Mesothelial cell of epicardium (in vitro differentiated cells): Measurements from ENCODE around the gene DGCR2. TPM values are rescaled to one million over a fixed set of nuclear protein-coding genes. Genes with fewer than 3 reads are reported as not detected.
"Not testable (repeated sequence)": the region's sequence is repeated elsewhere in the genome, so short reads cannot be mapped to it uniquely, and the experiment has no call there.

Source experiments
- DNase-seq, 2 experiments: peaks; one replicate each; pipeline ENCODE4 v3.0.0; 2021; ENCODE audit warnings: low spot score in 2 of 2; ENCODE audit not compliant: unreplicated experiment in 2 of 2
- H3K27ac Mint-ChIP-seq: 2 replicates; pipeline ENCODE4 v1.8.0; 2021; ENCODE audit warnings: mixed read lengths
- H3K27me3 Mint-ChIP-seq: 2 replicates; pipeline ENCODE4 v1.8.0; 2021; ENCODE audit warnings: low read depth, mixed read lengths
- H3K36me3 Mint-ChIP-seq: 2 replicates; pipeline ENCODE4 v1.8.0; 2021; ENCODE audit warnings: mixed read lengths
- H3K4me1 Mint-ChIP-seq: 2 replicates; pipeline ENCODE4 v1.8.0; 2021; ENCODE audit warnings: mixed read lengths
- H3K4me3 Mint-ChIP-seq: 2 replicates; pipeline ENCODE4 v1.8.0; 2021; ENCODE audit warnings: mild to moderate bottlenecking, moderate library complexity, mixed read lengths
- H3K9me3 Mint-ChIP-seq: 2 replicates; pipeline ENCODE4 v1.8.0; 2021; ENCODE audit warnings: mixed read lengths
- total RNA-seq: library from RNA; stranded (reverse); gene quantifications from 3 replicates; pipeline ENCODE4 v1.2.1, GENCODE V29; 2021
- TF ChIP-seq, protein P1 (sequence below): fragments of 200-600 bp; sonication (generic); IDR thresholded peaks from one replicate; pipeline ENCODE4 v1.5.0; 2021; ENCODE audit warnings: antibody characterized with exemption; ENCODE audit not compliant: unreplicated experiment

Gene DGCR2
- total RNA-seq, 1 donor from 2014 or later = 78.3 TPM

DNA sequence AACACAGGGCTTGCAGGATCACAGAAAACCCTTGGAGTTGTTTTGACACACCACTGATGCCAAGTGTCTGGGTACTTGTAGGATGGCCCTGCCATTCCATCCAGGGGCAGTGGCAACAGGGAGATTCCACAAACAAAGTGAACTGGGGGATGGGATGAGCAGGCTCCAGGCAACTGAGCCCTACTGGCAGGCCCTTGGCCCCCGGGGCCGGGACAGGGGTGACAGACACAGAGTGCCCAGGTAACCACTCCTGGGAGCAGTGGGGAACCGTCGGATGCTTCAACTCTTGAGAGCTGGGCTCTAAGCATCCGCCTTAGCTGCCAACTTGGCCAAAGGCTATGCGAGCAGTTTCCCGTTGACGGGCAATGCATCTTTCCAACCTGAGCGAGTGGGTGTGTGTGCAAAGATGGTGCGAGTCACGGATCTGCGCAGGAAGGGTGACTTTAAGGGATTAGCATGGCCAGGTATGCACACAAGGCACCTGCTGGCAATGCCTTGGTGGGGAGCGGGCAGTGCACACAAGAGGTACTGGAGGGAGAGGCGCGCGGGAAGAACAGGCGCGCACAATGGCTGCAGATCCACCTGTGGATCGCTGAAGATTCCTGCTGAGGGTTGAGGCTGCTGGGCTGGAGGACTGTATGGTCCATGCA lies 103.1 kb downstream of the DGCR2 start:
- DNase-seq = no peak
- TF ChIP-seq, protein P1, sequence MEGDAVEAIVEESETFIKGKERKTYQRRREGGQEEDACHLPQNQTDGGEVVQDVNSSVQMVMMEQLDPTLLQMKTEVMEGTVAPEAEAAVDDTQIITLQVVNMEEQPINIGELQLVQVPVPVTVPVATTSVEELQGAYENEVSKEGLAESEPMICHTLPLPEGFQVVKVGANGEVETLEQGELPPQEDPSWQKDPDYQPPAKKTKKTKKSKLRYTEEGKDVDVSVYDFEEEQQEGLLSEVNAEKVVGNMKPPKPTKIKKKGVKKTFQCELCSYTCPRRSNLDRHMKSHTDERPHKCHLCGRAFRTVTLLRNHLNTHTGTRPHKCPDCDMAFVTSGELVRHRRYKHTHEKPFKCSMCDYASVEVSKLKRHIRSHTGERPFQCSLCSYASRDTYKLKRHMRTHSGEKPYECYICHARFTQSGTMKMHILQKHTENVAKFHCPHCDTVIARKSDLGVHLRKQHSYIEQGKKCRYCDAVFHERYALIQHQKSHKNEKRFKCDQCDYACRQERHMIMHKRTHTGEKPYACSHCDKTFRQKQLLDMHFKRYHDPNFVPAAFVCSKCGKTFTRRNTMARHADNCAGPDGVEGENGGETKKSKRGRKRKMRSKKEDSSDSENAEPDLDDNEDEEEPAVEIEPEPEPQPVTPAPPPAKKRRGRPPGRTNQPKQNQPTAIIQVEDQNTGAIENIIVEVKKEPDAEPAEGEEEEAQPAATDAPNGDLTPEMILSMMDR = no peak
- Mint-ChIP-seq H3K4me3 (no peak overlapping the region), H3K27ac (no peak overlapping the region), H3K4me1 (no peaks in the 10 kb centered on the region), H3K9me3 (no peaks in the 10 kb centered on the region), H3K27me3 (peaks cover 29% of the 10 kb centered on the region), H3K36me3 (no peaks in the 10 kb centered on the region)

DNA sequence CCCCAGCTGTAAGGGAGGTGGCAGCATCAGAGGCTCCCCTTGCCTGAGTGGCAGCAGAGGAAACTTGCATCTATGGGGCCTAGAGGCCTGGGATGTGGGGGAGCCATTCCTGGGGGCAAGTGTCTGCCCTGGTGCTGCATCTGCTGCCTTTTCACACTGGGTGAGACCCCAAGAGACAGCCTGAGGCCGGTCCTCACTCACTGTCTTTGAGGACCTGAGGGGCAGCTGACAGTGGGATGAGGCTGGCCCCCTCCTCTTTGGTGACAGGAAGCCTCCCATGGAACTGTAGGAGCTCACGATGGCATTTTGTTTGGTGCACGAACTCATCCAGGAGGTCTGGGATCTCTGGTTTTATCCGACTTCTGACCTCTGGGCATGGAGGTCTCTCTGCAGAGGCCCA lies 104.0 kb downstream of the DGCR2 start:
- no peaks in the 10 kb centered on the region for H3K9me3 Mint-ChIP-seq
- H3K27ac Mint-ChIP-seq = no peak overlapping the region
- no peak for DNase-seq
- H3K4me1 Mint-ChIP-seq = no peaks in the 10 kb centered on the region
- H3K27me3 Mint-ChIP-seq = peaks cover 29% of the 10 kb centered on the region
- TF ChIP-seq, protein P1 = no peak
- H3K36me3 Mint-ChIP-seq = no peaks in the 10 kb centered on the region
- no peak overlapping the region for H3K4me3 Mint-ChIP-seq

DNA sequence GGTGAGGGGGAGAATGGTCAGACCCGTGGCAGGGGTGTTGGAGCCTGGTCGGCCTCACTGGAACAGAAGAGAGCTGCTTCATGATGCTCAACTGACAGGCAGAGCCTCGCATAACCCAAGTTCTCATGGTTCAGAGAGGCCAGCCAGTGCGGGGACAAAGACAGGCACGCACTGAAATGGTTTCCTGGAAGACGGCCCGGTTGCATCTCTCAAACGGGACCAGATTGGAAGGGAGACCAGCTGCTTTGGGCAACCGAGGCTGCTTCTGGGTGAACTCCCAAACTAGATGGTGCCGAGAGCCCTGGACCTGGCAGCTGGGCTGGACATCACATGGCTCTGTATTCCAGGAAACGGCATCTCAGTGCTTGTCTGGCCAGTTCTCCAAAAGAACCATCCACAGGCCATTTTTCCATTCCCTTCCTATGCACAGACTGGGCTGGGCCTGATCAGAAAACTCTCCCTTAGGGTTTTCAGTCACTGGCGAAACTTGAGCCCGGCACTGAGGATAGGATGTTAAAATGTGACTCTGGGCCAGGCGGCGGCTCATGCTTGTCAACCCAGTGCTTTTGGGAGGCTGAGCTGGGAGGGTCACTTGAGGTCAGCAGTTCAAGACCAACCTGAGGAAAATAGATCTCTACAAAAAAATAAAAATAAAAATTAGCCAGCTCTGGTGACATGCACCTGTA lies 106.0 kb downstream of the DGCR2 start:
- Mint-ChIP-seq H3K36me3 (no peaks in the 10 kb centered on the region), H3K4me3 (no peak overlapping the region), H3K4me1 (no peaks in the 10 kb centered on the region), H3K9me3 (no peaks in the 10 kb centered on the region), H3K27ac (no peak overlapping the region), H3K27me3 (peaks cover 23% of the 10 kb centered on the region)
- DNase-seq = no peak
- TF ChIP-seq, protein P1 = no peak

DNA sequence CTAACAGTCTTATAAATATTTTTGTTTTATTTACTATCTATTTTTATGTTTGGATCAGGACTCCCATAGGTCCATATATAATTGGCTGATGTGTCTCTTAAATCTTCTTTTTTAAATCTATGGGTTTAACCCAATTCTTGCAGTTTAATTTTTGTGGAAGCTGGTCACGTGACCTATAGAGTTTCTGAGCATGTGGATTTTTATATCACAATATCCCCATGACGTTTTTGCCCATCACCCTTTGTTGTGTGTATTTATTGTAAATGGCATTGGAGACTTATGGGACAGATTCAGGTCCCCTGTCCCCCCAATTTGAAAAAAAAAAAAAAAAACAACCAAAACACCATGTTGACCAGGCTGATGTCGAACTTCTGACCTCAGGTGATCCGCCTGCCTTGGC lies 107.3 kb downstream of the DGCR2 start:
- Mint-ChIP-seq H3K4me1 (no peaks in the 10 kb centered on the region), H3K27ac (no peak overlapping the region), H3K36me3 (no peaks in the 10 kb centered on the region), H3K4me3 (no peak overlapping the region), H3K9me3 (no peaks in the 10 kb centered on the region), H3K27me3 (peaks cover 18% of the 10 kb centered on the region)
- TF ChIP-seq, protein P1 = no peak
- DNase-seq = no peak

DNA sequence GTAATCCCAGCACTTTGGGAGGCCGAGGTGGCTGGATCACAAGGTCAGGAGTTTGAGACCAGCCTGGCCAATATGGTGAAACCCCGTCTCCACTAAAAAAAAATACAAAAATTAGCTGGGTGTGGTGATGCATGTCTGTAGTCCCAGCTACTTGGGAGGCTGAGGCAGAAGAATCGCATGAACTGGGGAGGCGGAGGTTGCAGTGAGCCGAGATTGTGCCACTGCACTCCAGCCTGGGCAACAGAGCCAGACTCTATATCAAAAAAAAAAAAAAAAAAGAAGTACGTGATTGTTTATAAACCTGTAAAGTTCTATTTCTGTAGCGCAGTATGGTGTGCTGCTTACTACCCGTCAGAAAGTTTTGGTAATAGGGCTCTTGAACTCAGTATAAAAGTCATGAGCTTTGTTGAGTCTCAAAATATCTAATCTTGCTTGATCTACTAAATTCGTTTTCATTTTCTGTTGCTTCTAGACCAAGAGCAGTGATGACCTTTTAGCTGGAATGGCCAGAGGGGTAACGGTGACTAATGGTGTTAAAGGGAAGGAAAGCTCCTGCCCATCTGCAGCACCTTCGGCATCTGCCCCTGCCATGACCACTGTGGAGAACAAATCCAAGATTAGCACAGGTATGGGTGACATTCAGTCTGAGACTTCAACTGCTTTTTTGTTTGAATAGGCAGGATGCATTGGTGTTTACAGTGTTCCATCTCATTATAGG lies 108.2 kb downstream of the DGCR2 start:
- not testable (repeated sequence) for DNase-seq, H3K27ac Mint-ChIP-seq

DNA sequence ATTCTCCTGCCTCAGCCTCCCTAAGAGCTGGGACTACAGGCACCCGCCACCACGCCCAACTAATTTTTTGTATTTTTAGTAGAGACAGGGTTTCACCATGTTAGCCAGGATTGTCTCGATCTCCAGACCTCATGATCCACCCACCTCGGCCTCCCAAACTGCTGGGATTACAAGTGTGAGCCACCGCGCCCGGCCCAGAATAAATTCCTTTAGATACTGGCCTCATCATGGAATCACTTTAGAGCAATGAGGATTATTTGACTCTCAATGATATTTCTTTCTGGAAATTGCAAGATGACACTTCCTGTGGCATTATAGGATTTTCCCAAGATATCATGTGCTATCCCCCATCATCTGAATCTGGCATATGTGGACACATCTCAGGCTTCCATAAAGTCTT lies 108.8 kb downstream of the DGCR2 start:
- H3K4me1 Mint-ChIP-seq, H3K27me3 Mint-ChIP-seq, DNase-seq, H3K27ac Mint-ChIP-seq, H3K4me3 Mint-ChIP-seq, H3K9me3 Mint-ChIP-seq, H3K36me3 Mint-ChIP-seq: not testable (repeated sequence)

More for the DNA sequence above, 108.2 kb downstream of the DGCR2 start:
- H3K36me3 Mint-ChIP-seq, H3K4me1 Mint-ChIP-seq, H3K9me3 Mint-ChIP-seq, H3K4me3 Mint-ChIP-seq: not testable (repeated sequence)
- peaks cover 11% of the 10 kb centered on the region for H3K27me3 Mint-ChIP-seq
